ENCODE data around the gene OASL. TPM values are rescaled to one million over a fixed set of nuclear protein-coding genes. Genes with fewer than 3 reads are reported as not detected.

The OASL gene
- polyA plus RNA-seq, 1 experiment = 0.05 TPM

- no peak for DNase-seq (ENCODE audit: low read depth, low spot score)
- no peak for TF ChIP-seq CTCF (IDR thresholded peaks at IDR 0.05; ENCODE audit: low read depth, low read length)
- no peak overlapping the region for H3K4me3 ChIP-seq (ENCODE audit: low read depth, low read length)
- POLR2A ChIA-PET = no interaction called here
- no peaks in the 10 kb centered on the region for H3K27me3 ChIP-seq (ENCODE audit: control insufficient read depth, insufficient read depth, low read length)
- H3K9me3 ChIP-seq (ENCODE audit: control insufficient read depth, insufficient read depth, low read length) = no peaks in the 10 kb centered on the region
- CTCF ChIA-PET = interaction anchor here (0.9 to 2.2 kb wide), 3 partner anchors 39 to 428 kb away, joined by 5 to 8 read pairs (median 5); no protein-coding TSS in a partner anchor
- H3K27ac ChIP-seq (ENCODE audit: low read depth, low read length) = no peak overlapping the region
Observed at GRCh38 chr12:121010860-121011259, 28.2 kb downstream of the OASL start.

GRCh38 chr12:121009741-121010140 is 29.3 kb downstream of the OASL start:
- no peaks in the 10 kb centered on the region for H3K9me3 ChIP-seq (ENCODE audit: control insufficient read depth, insufficient read depth, low read length)
- no peaks in the 10 kb centered on the region for H3K27me3 ChIP-seq (ENCODE audit: control insufficient read depth, insufficient read depth, low read length)
- POLR2A ChIA-PET = no interaction called here
- no peak for DNase-seq (ENCODE audit: low read depth, low spot score)
- no peak overlapping the region for H3K4me3 ChIP-seq (ENCODE audit: low read depth, low read length)
- peak; percentile 56 for TF ChIP-seq CTCF (IDR thresholded peaks at IDR 0.05; ENCODE audit: low read depth, low read length)
- H3K27ac ChIP-seq (ENCODE audit: low read depth, low read length) = no peak overlapping the region
- CTCF ChIA-PET = interaction anchor here (0.5 to 2.2 kb wide), 9 partner anchors 38 to 897 kb away, joined by 3 to 10 read pairs (median 4); no protein-coding TSS in a partner anchor

GRCh38 chr12:121008347-121009098 is 30.5 kb downstream of the OASL start:
- POLR2A ChIA-PET = no interaction called here
- Histone ChIP-seq H3K4me3 (ENCODE audit: low read depth, low read length) (no peak overlapping the region), H3K27me3 (ENCODE audit: control insufficient read depth, insufficient read depth, low read length) (no peaks in the 10 kb centered on the region), H3K9me3 (ENCODE audit: control insufficient read depth, insufficient read depth, low read length) (no peaks in the 10 kb centered on the region), H3K27ac (ENCODE audit: low read depth, low read length) (no peak overlapping the region)
- no peak for TF ChIP-seq CTCF (IDR thresholded peaks at IDR 0.05; ENCODE audit: low read depth, low read length)
- CTCF ChIA-PET = interaction anchor here (0.6 to 2.2 kb wide), 2 partner anchors 65 to 362 kb away, joined by 7 to 8 read pairs; no protein-coding TSS in a partner anchor
- no peak for DNase-seq (ENCODE audit: low read depth, low spot score)

- H3K4me3 ChIP-seq (ENCODE audit: low read depth, low read length) = no peak overlapping the region
- ChIA-PET CTCF (interaction anchor here (0.6 to 2.5 kb wide), 14 partner anchors 8 to 423 kb away, joined by 3 to 13 read pairs (median 4); partner anchors contain the start of gene C12orf43), POLR2A (interaction anchor here (0.6 to 0.7 kb wide), 2 partner anchors 11 to 32 kb away, joined by 4 to 5 read pairs; no protein-coding TSS in a partner anchor)
- no peak overlapping the region for H3K27ac ChIP-seq (ENCODE audit: low read depth, low read length)
- no peaks in the 10 kb centered on the region for H3K9me3 ChIP-seq (ENCODE audit: control insufficient read depth, insufficient read depth, low read length)
- DNase-seq (ENCODE audit: low read depth, low spot score) = no peak
- TF ChIP-seq CTCF (IDR thresholded peaks at IDR 0.05; ENCODE audit: low read depth, low read length) = peak; percentile 70
- no peaks in the 10 kb centered on the region for H3K27me3 ChIP-seq (ENCODE audit: control insufficient read depth, insufficient read depth, low read length)
Observed at GRCh38 chr12:121005346-121005815, 33.7 kb downstream of the OASL start.

GRCh38 chr12:121004253-121004815 is 34.7 kb downstream of the OASL start:
- no peak for TF ChIP-seq CTCF (IDR thresholded peaks at IDR 0.05; ENCODE audit: low read depth, low read length)
- H3K9me3 ChIP-seq (ENCODE audit: control insufficient read depth, insufficient read depth, low read length) = no peaks in the 10 kb centered on the region; the same call in 1 of the 2 replicates
- H3K4me3 ChIP-seq (ENCODE audit: low read depth, low read length) = no peak overlapping the region
- ChIA-PET CTCF (interaction anchor here (1.7 to 2.5 kb wide), 4 partner anchors 9 to 227 kb away, joined by 3 to 13 read pairs (median 5); no protein-coding TSS in a partner anchor), POLR2A (no interaction called here)
- H3K27me3 ChIP-seq (ENCODE audit: control insufficient read depth, insufficient read depth, low read length) = no peaks in the 10 kb centered on the region
- DNase-seq (ENCODE audit: low read depth, low spot score) = no peak
- H3K27ac ChIP-seq (ENCODE audit: low read depth, low read length) = no peak overlapping the region

All from AG04450 (cell line).